ENCODE measurements around the gene COL9A1. TPM values are rescaled to one million over a fixed set of nuclear protein-coding genes. Genes with fewer than 3 reads are reported as not detected.

The COL9A1 gene
- total RNA-seq, 2 donors from 2014 or later: 5.8 to 10.0 TPM

DNA sequence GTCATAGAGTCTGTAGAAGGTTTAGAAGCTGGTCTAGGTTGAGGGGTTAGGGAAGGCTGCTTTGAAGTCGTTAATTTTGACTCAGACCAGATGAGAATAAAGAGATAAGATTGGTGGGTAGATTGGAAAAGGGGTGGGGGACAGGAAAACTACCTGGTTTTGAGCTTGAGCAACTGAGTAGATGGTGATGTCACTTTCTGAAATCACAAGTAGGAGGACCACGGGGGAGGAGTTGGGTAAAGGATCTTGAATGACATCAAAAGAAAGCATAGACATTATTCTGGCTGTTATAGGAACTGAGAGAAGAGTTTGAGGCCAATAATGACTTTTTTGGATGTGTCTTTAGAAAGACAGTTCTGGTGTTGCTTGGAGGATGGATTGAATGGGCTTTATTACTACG is 4.1 kb upstream of the COL9A1 start:
- Histone ChIP-seq H3K9me3 (ENCODE audit: control insufficient read depth, low read length) (no peaks in the 10 kb centered on the region), H3K4me1 (ENCODE audit: control insufficient read depth, insufficient read depth, low read length) (peaks cover under 1% of the 10 kb centered on the region), H3K27ac (ENCODE audit: low read depth, low read length) (no peak overlapping the region), H3K4me3 (ENCODE audit: low read length) (no peak overlapping the region), H3K27me3 (ENCODE audit: control insufficient read depth, insufficient read depth, low read length, poor library complexity, severe bottlenecking) (no peaks in the 10 kb centered on the region), H3K36me3 (ENCODE audit: control insufficient read depth, insufficient read depth, low read length) (no peaks in the 10 kb centered on the region), H3K9ac (ENCODE audit: extremely low read depth, low read length, poor library complexity, severe bottlenecking) (no peak overlapping the region)
- H3K4me1 Mint-ChIP-seq: peaks cover 5% of the 10 kb centered on the region
- H3K36me3 Mint-ChIP-seq (ENCODE audit: low read depth): no peaks in the 10 kb centered on the region
- no peaks in the 10 kb centered on the region for H3K27me3 Mint-ChIP-seq (ENCODE audit: insufficient read depth)
- TF ChIP-seq, protein P1, sequence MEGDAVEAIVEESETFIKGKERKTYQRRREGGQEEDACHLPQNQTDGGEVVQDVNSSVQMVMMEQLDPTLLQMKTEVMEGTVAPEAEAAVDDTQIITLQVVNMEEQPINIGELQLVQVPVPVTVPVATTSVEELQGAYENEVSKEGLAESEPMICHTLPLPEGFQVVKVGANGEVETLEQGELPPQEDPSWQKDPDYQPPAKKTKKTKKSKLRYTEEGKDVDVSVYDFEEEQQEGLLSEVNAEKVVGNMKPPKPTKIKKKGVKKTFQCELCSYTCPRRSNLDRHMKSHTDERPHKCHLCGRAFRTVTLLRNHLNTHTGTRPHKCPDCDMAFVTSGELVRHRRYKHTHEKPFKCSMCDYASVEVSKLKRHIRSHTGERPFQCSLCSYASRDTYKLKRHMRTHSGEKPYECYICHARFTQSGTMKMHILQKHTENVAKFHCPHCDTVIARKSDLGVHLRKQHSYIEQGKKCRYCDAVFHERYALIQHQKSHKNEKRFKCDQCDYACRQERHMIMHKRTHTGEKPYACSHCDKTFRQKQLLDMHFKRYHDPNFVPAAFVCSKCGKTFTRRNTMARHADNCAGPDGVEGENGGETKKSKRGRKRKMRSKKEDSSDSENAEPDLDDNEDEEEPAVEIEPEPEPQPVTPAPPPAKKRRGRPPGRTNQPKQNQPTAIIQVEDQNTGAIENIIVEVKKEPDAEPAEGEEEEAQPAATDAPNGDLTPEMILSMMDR (conservative IDR thresholded peaks at IDR 0.05): no peak
- no peaks in the 10 kb centered on the region for H3K9me3 Mint-ChIP-seq
- DNase-seq: no peak
- H3K27ac Mint-ChIP-seq: no peak overlapping the region
- WGBS, 2 experiments (ENCODE audit: insufficient coverage in 1 of 2, insufficient read length in 1 of 2): 87 to 94% methylated on average over 2 of the region's 3 CpGs
- no peak overlapping the region for H3K4me3 Mint-ChIP-seq

DNA sequence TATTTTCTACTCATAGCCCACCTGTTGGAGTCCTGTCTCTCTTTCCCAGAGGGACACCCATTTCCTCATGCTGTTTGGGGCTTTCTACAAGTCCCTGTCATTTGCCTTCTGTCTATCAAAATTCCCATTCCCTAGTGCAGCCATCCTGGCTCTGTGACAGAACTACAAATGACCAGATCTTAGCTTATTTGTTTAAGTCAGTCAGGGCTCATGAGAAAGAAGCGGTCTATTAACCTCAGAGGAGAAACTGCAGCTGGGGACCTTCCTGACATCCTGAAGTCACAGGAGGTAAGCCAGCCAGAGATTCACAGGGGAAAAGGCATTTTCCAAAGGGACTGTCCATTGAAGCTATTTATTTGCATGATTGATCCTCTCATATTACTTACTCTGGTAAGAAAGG is 1.7 kb upstream of the COL9A1 start:
- H3K9me3 ChIP-seq (ENCODE audit: control insufficient read depth, low read length): no peaks in the 10 kb centered on the region
- TF ChIP-seq, protein P1 (conservative IDR thresholded peaks at IDR 0.05): no peak
- Mint-ChIP-seq H3K4me1 (peaks cover 5% of the 10 kb centered on the region), H3K9me3 (no peaks in the 10 kb centered on the region), H3K4me3 (no peak overlapping the region), H3K27ac (no peak overlapping the region), H3K27me3 (ENCODE audit: insufficient read depth) (no peaks in the 10 kb centered on the region), H3K36me3 (ENCODE audit: low read depth) (no peaks in the 10 kb centered on the region)
- no peak for DNase-seq
- H3K9ac ChIP-seq (ENCODE audit: extremely low read depth, low read length, poor library complexity, severe bottlenecking): no peak overlapping the region
- no peaks in the 10 kb centered on the region for H3K4me1 ChIP-seq (ENCODE audit: control insufficient read depth, insufficient read depth, low read length)
- H3K36me3 ChIP-seq (ENCODE audit: control insufficient read depth, insufficient read depth, low read length): no peaks in the 10 kb centered on the region
- 80 to 92% methylated on average over 1 of the region's 1 CpG for WGBS, 2 experiments (ENCODE audit: insufficient coverage in 1 of 2, insufficient read length in 1 of 2)
- no peak overlapping the region for H3K4me3 ChIP-seq (ENCODE audit: low read length)
- H3K27ac ChIP-seq (ENCODE audit: low read depth, low read length): no peak overlapping the region
- H3K27me3 ChIP-seq (ENCODE audit: control insufficient read depth, insufficient read depth, low read length, poor library complexity, severe bottlenecking): no peaks in the 10 kb centered on the region

DNA sequence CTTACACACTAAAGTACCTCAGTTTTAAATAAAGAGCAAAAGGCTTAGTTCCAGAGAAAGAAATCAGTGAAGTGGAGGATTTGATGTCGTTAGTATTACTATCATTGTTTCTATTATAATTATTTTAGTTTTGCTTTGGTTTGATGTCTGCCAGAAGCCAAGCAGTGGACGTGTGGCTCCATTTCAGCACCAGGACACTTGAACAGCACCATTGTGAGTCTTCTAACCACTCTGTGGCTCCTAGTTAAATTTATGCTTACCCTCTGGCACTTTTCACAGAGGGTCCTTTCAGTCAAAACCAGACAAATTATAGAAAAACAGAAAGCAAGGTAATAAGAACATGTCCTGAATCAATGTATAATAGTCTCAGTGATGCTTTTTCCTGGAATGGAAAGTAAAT is 3.4 kb downstream of the COL9A1 start:
- Histone ChIP-seq H3K27ac (ENCODE audit: low read depth, low read length) (no peak overlapping the region), H3K27me3 (ENCODE audit: control insufficient read depth, insufficient read depth, low read length, poor library complexity, severe bottlenecking) (peaks cover 8% of the 10 kb centered on the region), H3K9me3 (ENCODE audit: control insufficient read depth, low read length) (no peaks in the 10 kb centered on the region), H3K4me1 (ENCODE audit: control insufficient read depth, insufficient read depth, low read length) (no peaks in the 10 kb centered on the region), H3K36me3 (ENCODE audit: control insufficient read depth, insufficient read depth, low read length) (no peaks in the 10 kb centered on the region), H3K9ac (ENCODE audit: extremely low read depth, low read length, poor library complexity, severe bottlenecking) (no peak overlapping the region), H3K4me3 (ENCODE audit: low read length) (no peak overlapping the region)
- TF ChIP-seq, protein P1 (conservative IDR thresholded peaks at IDR 0.05): no peak
- Mint-ChIP-seq H3K27me3 (ENCODE audit: insufficient read depth) (peaks cover 5% of the 10 kb centered on the region), H3K4me3 (no peak overlapping the region), H3K9me3 (no peaks in the 10 kb centered on the region), H3K4me1 (no peaks in the 10 kb centered on the region), H3K36me3 (ENCODE audit: low read depth) (no peaks in the 10 kb centered on the region), H3K27ac (no peak overlapping the region)
- WGBS, 2 experiments (ENCODE audit: insufficient coverage in 1 of 2, insufficient read length in 1 of 2): 51 to 60% methylated on average over 1 to 2 of the region's 2 CpGs
- peak; percentile 62 for DNase-seq

Measured in endodermal cell (in vitro differentiated cells).